Activated CD8-positive, alpha-beta T cell treated with anti-CD3 and anti-CD28 coated beads for 36 hours (primary cell): ENCODE data around the gene CTSV. TPM values are rescaled to one million over a fixed set of nuclear protein-coding genes. Genes with fewer than 3 reads are reported as not detected.
"Not testable (repeated sequence)": the region's sequence is repeated elsewhere in the genome, so short reads cannot be mapped to it uniquely, and the experiment has no call there.

Experiments
- ATAC-seq: fragments of 200-7000 bp; cut with Tn5 transposase; one replicate; pipeline ENCODE4 v1.10.0; 2021; ENCODE audit warnings: mild to moderate bottlenecking, moderate library complexity
- CTCF ChIA-PET: fragments of 350-600 bp; sonication (Branson Sonifier 250); formaldehyde crosslinking; loops from one replicate; lab custom pipeline; 2021; ENCODE audit warnings: antibody characterized with exemption; lab: Charles Lee
- POLR2A ChIA-PET: fragments of 350-600 bp; sonication (Branson Sonifier 250); formaldehyde crosslinking; loops from one replicate; lab custom pipeline; 2021; ENCODE audit warnings: antibody characterized with exemption; lab: Charles Lee
- DNase-seq: peaks from one replicate; pipeline ENCODE4 v3.0.0-alpha.2; 2020
- H3K27ac Mint-ChIP-seq: one replicate; pipeline ENCODE4 v1.8.0; 2021; ENCODE audit warnings: mild to moderate bottlenecking, mixed read lengths
- H3K27me3 Mint-ChIP-seq: one replicate; pipeline ENCODE4 v1.8.0; 2021; ENCODE audit warnings: mixed read lengths
- H3K36me3 Mint-ChIP-seq: one replicate; pipeline ENCODE4 v1.8.0; 2021; ENCODE audit warnings: low read depth, mixed read lengths
- H3K4me1 Mint-ChIP-seq: one replicate; pipeline ENCODE4 v1.8.0; 2021; ENCODE audit warnings: low read depth, mixed read lengths
- H3K4me3 Mint-ChIP-seq: one replicate; pipeline ENCODE4 v1.8.0; 2021; ENCODE audit warnings: mild to moderate bottlenecking, moderate library complexity, mixed read lengths
- H3K9me3 Mint-ChIP-seq: one replicate; pipeline ENCODE4 v1.8.0; 2021; ENCODE audit warnings: mixed read lengths
- CTCF ChIP-seq: fragments of 200-600 bp; IDR thresholded peaks from one replicate; pipeline ENCODE4 v1.8.0; 2022; ENCODE audit warnings: antibody characterized with exemption, mild to moderate bottlenecking
- intact Hi-C: fragments of 100-400 bp; cut with micrococcal nuclease; formaldehyde crosslinking; loops from one replicate; pipeline ENCODE4 v1.10.0; 2022
- total RNA-seq, 2 experiments: library from RNA; stranded (reverse); gene quantifications; one replicate each; pipeline ENCODE4 v1.2.3, GENCODE V29; 2021

The CTSV gene
- total RNA-seq, 2 experiments from 2014 or later = 0.16 to 0.34 TPM

GRCh38 chr9:97076238-97076637 is 37.3 kb upstream of the CTSV start:
- no peaks in the 10 kb centered on the region for H3K36me3 Mint-ChIP-seq
- ChIA-PET CTCF (no interaction called here), POLR2A (no interaction called here)
- no peaks in the 10 kb centered on the region for H3K4me1 Mint-ChIP-seq
- DNase-seq = no peak
- TF ChIP-seq CTCF = no peak
- no peak overlapping the region for H3K4me3 Mint-ChIP-seq
- H3K9me3 Mint-ChIP-seq = no peaks in the 10 kb centered on the region
- intact Hi-C loops = no loop called here
- ATAC-seq = no peak
- H3K27me3 Mint-ChIP-seq = peaks cover 48% of the 10 kb centered on the region
- no peak overlapping the region for H3K27ac Mint-ChIP-seq

- ChIA-PET CTCF (no interaction called here), POLR2A (no interaction called here)
- H3K9me3 Mint-ChIP-seq = no peaks in the 10 kb centered on the region
- H3K4me1 Mint-ChIP-seq = no peaks in the 10 kb centered on the region
- intact Hi-C loops = no loop called here
- no peak overlapping the region for H3K27ac Mint-ChIP-seq
- H3K36me3 Mint-ChIP-seq = no peaks in the 10 kb centered on the region
- H3K4me3 Mint-ChIP-seq = no peak overlapping the region
- ATAC-seq (no peak), DNase-seq (no peak)
- H3K27me3 Mint-ChIP-seq = peaks cover 43% of the 10 kb centered on the region
- no peak for TF ChIP-seq CTCF
These were observed 36.5 kb upstream of the CTSV start for GRCh38 chr9:97075289-97075985.

- Mint-ChIP-seq H3K4me3 (no peak overlapping the region), H3K27me3 (peaks cover 34% of the 10 kb centered on the region), H3K9me3 (no peaks in the 10 kb centered on the region), H3K4me1 (no peaks in the 10 kb centered on the region), H3K36me3 (no peaks in the 10 kb centered on the region), H3K27ac (no peak overlapping the region)
- no peak for TF ChIP-seq CTCF
- ChIA-PET CTCF (no interaction called here), POLR2A (no interaction called here)
- ATAC-seq (no peak), DNase-seq (no peak)
- intact Hi-C loops = no loop called here
These were observed 34.6 kb upstream of the CTSV start for GRCh38 chr9:97073506-97073905.

GRCh38 chr9:97072285-97072776 is 33.4 kb upstream of the CTSV start:
- Mint-ChIP-seq H3K9me3 (no peaks in the 10 kb centered on the region), H3K4me3 (no peak overlapping the region), H3K36me3 (no peaks in the 10 kb centered on the region), H3K4me1 (no peaks in the 10 kb centered on the region), H3K27me3 (peaks cover 31% of the 10 kb centered on the region), H3K27ac (no peak overlapping the region)
- ChIA-PET POLR2A (no interaction called here), CTCF (interaction anchor here (0.6 kb wide), 1 partner anchor 31 kb away, joined by 3 read pairs; no protein-coding TSS in a partner anchor)
- DNase-seq (no peak), ATAC-seq (no peak)
- intact Hi-C loops = no loop called here
- TF ChIP-seq CTCF = no peak

GRCh38 chr9:97070325-97070724 is 31.4 kb upstream of the CTSV start:
- intact Hi-C loops, H3K27ac Mint-ChIP-seq, ATAC-seq, CTCF ChIA-PET, H3K9me3 Mint-ChIP-seq, H3K36me3 Mint-ChIP-seq, H3K4me3 Mint-ChIP-seq, POLR2A ChIA-PET, H3K4me1 Mint-ChIP-seq, DNase-seq: not testable (repeated sequence)
- peaks cover 23% of the 10 kb centered on the region for H3K27me3 Mint-ChIP-seq
